Thyroid gland (tissue), 4 donors: ENCODE data around the gene PTCHD1. TPM values are rescaled to one million over a fixed set of nuclear protein-coding genes. Genes with fewer than 3 reads are reported as not detected.

Source experiments
- DNase-seq, 2 donors: peaks; one replicate each; pipeline ENCODE4 v3.0.0-alpha.2; 2019
- H3K27ac ChIP-seq, 3 donors: fragments of 200-600 bp; sonication (generic); 1 replicate in 2 of 3; 2 replicates in 1 of 3; pipeline ENCODE4 v1.5.1; 2016 to 2019; ENCODE audit warnings: mild to moderate bottlenecking in 1 of 3, moderate library complexity in 1 of 3
- H3K27me3 ChIP-seq: fragments of 200-600 bp; sonication (generic); one replicate; pipeline ENCODE4 v1.5.1; 2019
- H3K36me3 ChIP-seq, 2 donors: fragments of 200-600 bp; sonication (generic); one replicate each; pipeline ENCODE4 v1.5.1; 2016 to 2019
- H3K4me1 ChIP-seq, 2 donors: fragments of 200-600 bp; sonication (generic); one replicate each; pipeline ENCODE4 v1.5.1; 2017 to 2019
- H3K4me3 ChIP-seq, 3 donors: fragments of 200-600 bp; sonication (generic); replicated peaks in 1 of 3; 1 replicate in 2 of 3; 2 replicates in 1 of 3; pipeline ENCODE4 v1.5.1; 2016; ENCODE audit warnings: mild to moderate bottlenecking in 1 of 3
- H3K9me3 ChIP-seq: fragments of 200-600 bp; sonication (generic); one replicate; pipeline ENCODE4 v1.5.1; 2017
- POLR2A ChIP-seq, 2 donors: fragments of 450-650 bp; IDR thresholded peaks; one replicate each; pipeline ENCODE4 v1.6.1; 2017; ENCODE audit warnings: antibody characterized with exemption in 2 of 2, mild to moderate bottlenecking in 2 of 2, moderate library complexity in 1 of 2
- WGBS, 2 donors: methylation state at CpG; one replicate each; pipeline ENCODE4 v1.1.5; 2017; 5-methylcytosine and 5-hydroxymethylcytosine counted together
- intact Hi-C: fragments of 100-400 bp; cut with DNase I; formaldehyde crosslinking; loops from one replicate; pipeline ENCODE4 v1.15.1; 2023
- total RNA-seq, 4 donors: library from RNA; depleted of rRNA; stranded (reverse); fragments of >200 nt; gene quantifications; one replicate each; pipeline ENCODE4 v1.2.3, GENCODE V29; 2016
- TF ChIP-seq, protein P1 (sequence below), 6 experiments: fragments of 200-600 bp in 3 of 6; fragments of 450-650 bp in 3 of 6; sonication (generic) in 3 of 6; IDR thresholded peaks; one replicate each; pipeline ENCODE4 v1.5.1; 2016 to 2019; ENCODE audit warnings: antibody characterized with exemption in 6 of 6, mild to moderate bottlenecking in 2 of 6, inconsistent platforms in 1 of 6, moderate library complexity in 1 of 6

The PTCHD1 gene
- total RNA-seq, 4 donors from 2014 or later, result under 0.01 to 1.3 (median 0.59) TPM

DNA sequence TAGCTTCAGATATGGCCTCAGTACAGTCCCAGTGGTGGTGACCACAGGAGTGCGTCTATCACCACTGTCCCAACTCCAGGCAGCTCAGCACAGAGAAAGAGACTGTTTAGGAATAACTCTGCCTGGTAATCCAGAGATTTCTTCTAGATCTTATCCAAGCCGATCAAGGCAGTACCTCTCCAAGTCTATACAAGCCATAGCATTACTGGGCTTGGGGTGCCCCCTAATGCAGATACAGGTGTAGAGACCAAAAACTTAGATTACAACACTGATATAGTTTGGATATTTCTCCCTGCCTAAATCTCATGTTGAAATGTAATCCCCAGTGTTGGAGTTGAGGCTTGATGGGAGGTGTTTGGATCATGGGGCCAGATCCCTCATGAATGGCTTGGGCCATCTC is 100.9 kb downstream of the PTCHD1 start:
- Histone ChIP-seq H3K27me3 (no peaks in the 10 kb centered on the region), H3K9me3 (no peaks in the 10 kb centered on the region), H3K4me1 (no peaks in the 10 kb centered on the region), H3K4me3 (no peak overlapping the region), H3K36me3 (no peaks in the 10 kb centered on the region), H3K27ac (no peak overlapping the region)
- intact Hi-C loops, result no loop called here
- WGBS, 2 donors, result 100% methylated on average over 1 of the region's 2 CpGs; no CpG with 5 or more reads in 1 of the 2 donors
- TF ChIP-seq, protein P1, sequence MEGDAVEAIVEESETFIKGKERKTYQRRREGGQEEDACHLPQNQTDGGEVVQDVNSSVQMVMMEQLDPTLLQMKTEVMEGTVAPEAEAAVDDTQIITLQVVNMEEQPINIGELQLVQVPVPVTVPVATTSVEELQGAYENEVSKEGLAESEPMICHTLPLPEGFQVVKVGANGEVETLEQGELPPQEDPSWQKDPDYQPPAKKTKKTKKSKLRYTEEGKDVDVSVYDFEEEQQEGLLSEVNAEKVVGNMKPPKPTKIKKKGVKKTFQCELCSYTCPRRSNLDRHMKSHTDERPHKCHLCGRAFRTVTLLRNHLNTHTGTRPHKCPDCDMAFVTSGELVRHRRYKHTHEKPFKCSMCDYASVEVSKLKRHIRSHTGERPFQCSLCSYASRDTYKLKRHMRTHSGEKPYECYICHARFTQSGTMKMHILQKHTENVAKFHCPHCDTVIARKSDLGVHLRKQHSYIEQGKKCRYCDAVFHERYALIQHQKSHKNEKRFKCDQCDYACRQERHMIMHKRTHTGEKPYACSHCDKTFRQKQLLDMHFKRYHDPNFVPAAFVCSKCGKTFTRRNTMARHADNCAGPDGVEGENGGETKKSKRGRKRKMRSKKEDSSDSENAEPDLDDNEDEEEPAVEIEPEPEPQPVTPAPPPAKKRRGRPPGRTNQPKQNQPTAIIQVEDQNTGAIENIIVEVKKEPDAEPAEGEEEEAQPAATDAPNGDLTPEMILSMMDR (IDR thresholded peaks at IDR 0.05), result no peak
- TF ChIP-seq POLR2A (IDR thresholded peaks at IDR 0.05), result no peak
- no peak for DNase-seq

DNA sequence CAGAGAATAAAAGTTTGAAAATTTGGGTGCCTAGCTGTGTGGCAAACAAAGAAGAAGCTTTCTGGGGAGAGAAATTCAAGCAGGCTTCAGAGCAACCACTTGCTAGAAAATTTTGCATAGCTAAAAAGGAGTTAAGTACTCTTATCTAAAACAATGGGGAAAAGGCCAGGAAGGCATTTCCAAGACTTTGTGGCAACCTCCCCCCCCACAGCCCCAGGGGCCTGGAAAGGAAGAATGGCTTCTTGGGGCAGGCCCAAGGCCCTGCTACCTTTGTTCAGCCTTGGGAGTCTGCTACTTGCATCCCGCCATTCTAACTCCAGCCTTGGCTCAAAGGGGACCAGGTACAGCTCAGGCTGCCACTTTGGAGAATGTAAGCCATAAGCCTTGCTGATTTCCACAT is 102.2 kb downstream of the PTCHD1 start:
- H3K4me3 ChIP-seq, result no peak overlapping the region
- no peak for DNase-seq
- H3K36me3 ChIP-seq, result no peaks in the 10 kb centered on the region
- intact Hi-C loops, result no loop called here
- no peak for TF ChIP-seq POLR2A (IDR thresholded peaks at IDR 0.05)
- TF ChIP-seq, protein P1 (IDR thresholded peaks at IDR 0.05), result no peak
- no peak overlapping the region for H3K27ac ChIP-seq
- no peaks in the 10 kb centered on the region for H3K9me3 ChIP-seq
- H3K27me3 ChIP-seq, result no peaks in the 10 kb centered on the region
- no peaks in the 10 kb centered on the region for H3K4me1 ChIP-seq
- 100% methylated on average over 1 of the region's 1 CpG for WGBS, 2 donors

DNA sequence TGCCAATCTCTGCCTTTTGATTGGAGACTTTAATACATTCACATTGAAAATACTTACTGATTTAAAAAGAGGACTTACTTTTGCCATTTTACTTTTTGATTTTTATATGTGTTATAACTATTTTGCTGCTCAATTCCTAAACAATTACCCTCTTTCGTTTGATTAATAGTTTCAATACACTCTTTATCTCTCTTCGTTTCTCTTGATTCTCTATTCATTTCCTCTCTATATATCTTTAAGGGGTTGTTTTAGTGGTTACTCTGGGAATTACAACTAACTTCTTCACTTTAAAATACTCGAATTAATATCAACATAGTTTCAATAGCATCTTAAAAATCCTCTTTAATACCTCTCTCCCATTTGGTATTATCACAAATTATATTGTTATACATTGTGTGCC is 116.6 kb downstream of the PTCHD1 start:
- H3K27ac ChIP-seq, result no peak overlapping the region
- no peaks in the 10 kb centered on the region for H3K9me3 ChIP-seq
- H3K4me3 ChIP-seq, result no peak overlapping the region
- intact Hi-C loops, result no loop called here
- no peaks in the 10 kb centered on the region for H3K27me3 ChIP-seq
- TF ChIP-seq POLR2A (IDR thresholded peaks at IDR 0.05), result no peak
- TF ChIP-seq, protein P1 (IDR thresholded peaks at IDR 0.05), result no peak
- DNase-seq, result no peak
- 70 to 71% methylated on average over 3 of the region's 3 CpGs for WGBS, 2 donors
- H3K36me3 ChIP-seq, result no peaks in the 10 kb centered on the region
- no peaks in the 10 kb centered on the region for H3K4me1 ChIP-seq
